ENCODE measurements around the gene CDH23. TPM values are rescaled to one million over a fixed set of nuclear protein-coding genes. Genes with fewer than 3 reads are reported as not detected.

CDH23 gene
- total RNA-seq, 2 donors from 2014 or later: 8.1 to 9.0 TPM

- H3K4me1 Mint-ChIP-seq: peaks cover 7% of the 10 kb centered on the region
- H3K9me3 ChIP-seq (ENCODE audit: control insufficient read depth, low read length, poor library complexity, severe bottlenecking): no peaks in the 10 kb centered on the region
- no peak overlapping the region for H3K4me3 Mint-ChIP-seq
- no peak for DNase-seq
- H3K27me3 Mint-ChIP-seq: no peaks in the 10 kb centered on the region
- peaks cover 3% of the 10 kb centered on the region for H3K36me3 Mint-ChIP-seq (ENCODE audit: low read depth)
- no peak overlapping the region for H3K27ac Mint-ChIP-seq
- ATAC-seq: no peak
Measured at GRCh38 chr10:71643904-71644303, 247.2 kb downstream of the CDH23 start.

- H3K9me3 ChIP-seq (ENCODE audit: control insufficient read depth, low read length, poor library complexity, severe bottlenecking): no peaks in the 10 kb centered on the region
- Mint-ChIP-seq H3K27me3 (no peaks in the 10 kb centered on the region), H3K36me3 (ENCODE audit: low read depth) (peaks cover 3% of the 10 kb centered on the region), H3K4me1 (peaks cover 10% of the 10 kb centered on the region), H3K4me3 (no peak overlapping the region), H3K27ac (no peak overlapping the region)
- DNase-seq: no peak
- ATAC-seq: no peak
Measured at GRCh38 chr10:71644307-71645180, 247.8 kb downstream of the CDH23 start.

GRCh38 chr10:71645185-71645584, 248.5 kb downstream of the CDH23 start:
- Mint-ChIP-seq H3K27ac (no peak overlapping the region), H3K36me3 (ENCODE audit: low read depth) (peaks cover 1% of the 10 kb centered on the region), H3K27me3 (no peaks in the 10 kb centered on the region), H3K4me3 (no peak overlapping the region), H3K4me1 (peaks cover 10% of the 10 kb centered on the region)
- ATAC-seq (no peak), DNase-seq (no peak)
- no peaks in the 10 kb centered on the region for H3K9me3 ChIP-seq (ENCODE audit: control insufficient read depth, low read length, poor library complexity, severe bottlenecking)

GRCh38 chr10:71646037-71646436, 249.3 kb downstream of the CDH23 start:
- Mint-ChIP-seq H3K27ac (no peak overlapping the region), H3K4me1 (peaks cover 8% of the 10 kb centered on the region), H3K36me3 (ENCODE audit: low read depth) (no peaks in the 10 kb centered on the region), H3K27me3 (no peaks in the 10 kb centered on the region), H3K4me3 (no peak overlapping the region)
- no peaks in the 10 kb centered on the region for H3K9me3 ChIP-seq (ENCODE audit: control insufficient read depth, low read length, poor library complexity, severe bottlenecking)
- DNase-seq: no peak
- ATAC-seq: no peak

DNA sequence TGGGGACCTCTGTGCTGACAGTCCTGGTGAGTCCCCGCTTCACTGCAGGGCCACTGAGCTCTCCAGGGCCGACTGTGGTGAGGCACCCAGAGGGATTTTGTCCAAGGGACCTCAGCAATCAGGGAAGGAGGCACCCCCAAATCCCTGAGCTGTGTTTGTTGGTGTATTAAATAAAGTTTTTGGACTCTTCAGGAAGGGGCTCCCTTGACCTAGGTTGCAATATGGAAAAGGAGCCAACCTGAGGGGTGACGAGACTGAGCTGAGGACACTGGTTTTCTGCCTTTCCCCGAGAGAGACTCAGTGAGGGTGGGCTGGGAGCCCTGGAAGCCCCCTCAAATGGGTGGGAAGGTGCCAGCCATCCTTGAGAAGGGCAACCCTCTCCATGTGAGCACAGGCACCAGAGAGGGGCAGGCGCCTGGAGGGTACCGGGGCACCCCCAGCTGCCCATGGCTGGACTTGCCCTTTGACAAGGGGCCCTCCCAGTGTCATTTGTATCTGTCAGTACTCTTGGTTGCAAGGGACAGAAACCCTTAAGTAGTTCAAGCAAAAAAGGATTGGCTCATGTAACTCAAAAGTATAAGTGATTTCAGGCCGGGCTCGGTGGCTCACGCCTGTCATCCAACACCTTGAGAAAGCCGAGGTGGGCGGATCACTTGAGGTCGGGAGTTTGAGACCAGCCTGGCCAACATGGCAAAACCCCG, 250.0 kb downstream of the CDH23 start:
- no peak for DNase-seq
- no peak for ATAC-seq
- H3K27me3 Mint-ChIP-seq: no peaks in the 10 kb centered on the region
- H3K4me3 Mint-ChIP-seq: no peak overlapping the region
- no peaks in the 10 kb centered on the region for H3K36me3 Mint-ChIP-seq (ENCODE audit: low read depth)
- H3K9me3 ChIP-seq (ENCODE audit: control insufficient read depth, low read length, poor library complexity, severe bottlenecking): no peaks in the 10 kb centered on the region
- no peak overlapping the region for H3K27ac Mint-ChIP-seq
- peaks cover 5% of the 10 kb centered on the region for H3K4me1 Mint-ChIP-seq

DNA sequence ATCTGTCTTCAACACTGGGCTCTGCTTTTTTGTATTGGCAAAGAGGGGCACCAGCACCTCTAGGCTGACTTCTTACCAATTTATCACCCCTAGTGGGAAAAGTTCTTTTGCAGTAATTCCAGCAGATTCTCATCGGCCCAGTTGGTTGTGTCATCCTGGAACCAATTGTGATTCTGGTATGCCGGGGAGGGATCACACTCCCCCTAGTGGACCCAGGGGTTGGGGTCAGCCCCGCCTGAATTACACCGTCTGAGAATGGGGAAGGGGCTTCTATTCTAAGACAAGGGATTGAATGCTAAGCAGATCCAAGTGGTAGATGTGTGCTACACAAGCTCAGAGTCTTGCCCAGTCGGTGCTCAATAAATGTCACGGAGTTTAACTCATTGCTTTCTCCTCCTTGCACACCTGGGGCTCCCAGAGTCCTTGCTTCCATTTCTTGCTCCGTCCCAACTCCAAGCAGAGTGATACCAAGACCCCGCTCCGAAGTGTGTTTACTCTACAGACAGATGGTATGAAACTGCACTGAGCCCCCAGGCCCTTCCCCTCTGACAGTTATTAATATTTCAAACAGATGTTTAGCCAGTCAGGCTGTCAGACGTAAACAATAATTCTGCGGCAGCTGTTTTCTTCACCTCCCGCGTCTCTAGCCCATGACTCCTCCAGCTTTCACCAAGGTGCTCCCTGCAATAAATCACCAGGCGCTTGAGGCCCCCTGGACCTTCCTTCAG, 251.0 kb downstream of the CDH23 start:
- H3K4me1 Mint-ChIP-seq: peaks cover 5% of the 10 kb centered on the region
- H3K9me3 ChIP-seq (ENCODE audit: control insufficient read depth, low read length, poor library complexity, severe bottlenecking): no peaks in the 10 kb centered on the region
- no peak for DNase-seq
- H3K27ac Mint-ChIP-seq: no peak overlapping the region
- no peaks in the 10 kb centered on the region for H3K36me3 Mint-ChIP-seq (ENCODE audit: low read depth)
- no peak for ATAC-seq
- no peak overlapping the region for H3K4me3 Mint-ChIP-seq
- H3K27me3 Mint-ChIP-seq: no peaks in the 10 kb centered on the region

GRCh38 chr10:71648254-71648932, 251.7 kb downstream of the CDH23 start:
- Mint-ChIP-seq H3K4me3 (no peak overlapping the region), H3K27ac (peak overlapping the region; percentile 67), H3K27me3 (no peaks in the 10 kb centered on the region), H3K4me1 (peaks cover 8% of the 10 kb centered on the region), H3K36me3 (ENCODE audit: low read depth) (no peaks in the 10 kb centered on the region)
- DNase-seq (no peak), ATAC-seq (no peak)
- H3K9me3 ChIP-seq (ENCODE audit: control insufficient read depth, low read length, poor library complexity, severe bottlenecking): no peaks in the 10 kb centered on the region

- no peaks in the 10 kb centered on the region for H3K9me3 ChIP-seq (ENCODE audit: control insufficient read depth, low read length, poor library complexity, severe bottlenecking)
- Mint-ChIP-seq H3K4me1 (peaks cover 8% of the 10 kb centered on the region), H3K27ac (peak overlapping the region; percentile 67), H3K27me3 (no peaks in the 10 kb centered on the region), H3K4me3 (no peak overlapping the region), H3K36me3 (ENCODE audit: low read depth) (no peaks in the 10 kb centered on the region)
- DNase-seq (no peak), ATAC-seq (no peak)
Measured at GRCh38 chr10:71648933-71649320, 252.2 kb downstream of the CDH23 start.

DNA sequence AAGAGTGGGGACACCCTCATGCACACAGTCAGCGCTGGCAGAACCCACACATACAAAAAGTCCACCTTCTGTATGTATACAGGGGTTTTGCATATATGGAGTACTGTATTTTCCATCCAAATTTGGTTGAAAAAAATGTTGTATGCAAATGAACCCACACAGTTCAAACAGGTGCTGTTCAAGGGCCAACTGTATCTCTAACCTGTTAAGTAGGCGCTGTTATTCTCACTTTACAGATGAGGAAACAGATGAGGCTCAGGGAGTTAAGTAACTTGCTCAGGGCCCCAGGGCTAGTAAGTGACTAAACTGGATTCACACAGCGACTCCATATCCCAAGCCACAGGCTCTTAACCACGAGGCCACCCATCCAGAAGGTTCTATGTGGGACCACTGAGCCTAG, 252.9 kb downstream of the CDH23 start:
- H3K9me3 ChIP-seq (ENCODE audit: control insufficient read depth, low read length, poor library complexity, severe bottlenecking): no peaks in the 10 kb centered on the region
- Mint-ChIP-seq H3K27ac (peak overlapping the region; percentile 67), H3K4me3 (no peak overlapping the region), H3K36me3 (ENCODE audit: low read depth) (no peaks in the 10 kb centered on the region), H3K27me3 (no peaks in the 10 kb centered on the region), H3K4me1 (peaks cover 8% of the 10 kb centered on the region)
- no peak for ATAC-seq
- DNase-seq: no peak

DNA sequence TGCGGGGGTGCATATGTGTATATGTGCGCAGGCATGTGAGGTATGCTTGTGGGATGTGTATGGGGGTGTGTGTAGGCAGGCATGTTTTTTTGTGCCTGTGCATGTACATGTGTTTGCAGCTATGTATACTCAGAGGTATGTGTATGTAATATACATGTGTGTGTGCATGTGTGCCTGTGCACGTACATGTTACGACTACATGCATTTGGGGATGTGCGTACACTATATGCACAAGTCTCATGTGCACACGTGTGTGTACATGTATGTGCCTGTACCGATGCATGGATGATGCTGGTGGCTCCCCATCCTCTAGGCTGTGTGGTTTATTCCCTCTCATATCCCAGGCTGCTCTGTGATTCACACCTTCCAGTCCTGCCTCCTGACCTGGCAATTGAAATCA, 253.7 kb downstream of the CDH23 start:
- DNase-seq (no peak), ATAC-seq (no peak)
- no peaks in the 10 kb centered on the region for H3K9me3 ChIP-seq (ENCODE audit: control insufficient read depth, low read length, poor library complexity, severe bottlenecking)
- H3K27me3 Mint-ChIP-seq: no peaks in the 10 kb centered on the region
- H3K36me3 Mint-ChIP-seq (ENCODE audit: low read depth): no peaks in the 10 kb centered on the region
- no peak overlapping the region for H3K27ac Mint-ChIP-seq
- peaks cover 12% of the 10 kb centered on the region for H3K4me1 Mint-ChIP-seq
- no peak overlapping the region for H3K4me3 Mint-ChIP-seq

DNA sequence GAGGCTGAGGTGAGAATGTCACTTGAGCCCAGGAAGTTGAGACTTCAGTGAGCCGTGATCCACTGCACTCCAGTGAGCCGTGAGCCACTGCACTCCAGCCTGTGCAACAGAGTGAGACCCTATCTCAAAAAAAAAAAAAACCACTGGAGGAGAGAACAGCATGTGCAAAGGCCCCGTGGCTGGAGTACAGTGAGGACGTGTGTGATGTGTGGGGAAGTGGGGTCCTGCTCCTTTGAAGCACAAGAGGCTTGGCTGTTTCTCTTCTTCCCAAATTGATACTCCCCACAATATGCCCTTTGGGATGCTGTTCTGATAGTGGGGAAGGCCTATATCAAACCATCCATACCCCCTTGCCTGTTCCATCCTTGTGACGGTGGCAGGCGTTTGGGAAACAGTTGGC, 254.7 kb downstream of the CDH23 start:
- no peak overlapping the region for H3K27ac Mint-ChIP-seq
- H3K27me3 Mint-ChIP-seq: no peaks in the 10 kb centered on the region
- H3K36me3 Mint-ChIP-seq (ENCODE audit: low read depth): no peaks in the 10 kb centered on the region
- DNase-seq (no peak), ATAC-seq (no peak)
- H3K4me3 Mint-ChIP-seq: no peak overlapping the region
- H3K9me3 ChIP-seq (ENCODE audit: control insufficient read depth, low read length, poor library complexity, severe bottlenecking): no peaks in the 10 kb centered on the region
- H3K4me1 Mint-ChIP-seq: peaks cover 14% of the 10 kb centered on the region

DNA sequence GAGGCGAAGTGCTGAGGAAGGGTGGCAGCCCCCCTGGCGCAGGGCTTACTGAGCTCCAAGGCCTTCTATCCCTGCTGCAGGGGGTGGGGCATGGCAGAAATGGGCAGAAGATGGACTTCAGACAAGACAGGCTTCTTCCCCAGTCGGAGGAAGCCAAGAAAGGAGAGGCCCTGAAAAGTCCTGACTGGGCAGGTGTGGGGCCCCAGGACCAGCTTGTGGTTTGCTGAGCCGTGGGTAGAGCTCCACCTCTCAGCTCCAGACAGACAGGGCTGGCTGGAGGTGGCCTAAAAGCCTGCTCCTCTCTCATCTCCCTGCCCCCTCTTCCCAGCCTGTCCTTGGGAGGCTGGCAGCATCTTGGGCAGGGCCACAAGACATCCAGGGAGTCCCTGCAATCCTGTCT, 255.2 kb downstream of the CDH23 start:
- no peak overlapping the region for H3K4me3 Mint-ChIP-seq
- no peak overlapping the region for H3K27ac Mint-ChIP-seq
- ATAC-seq: no peak
- peaks cover 15% of the 10 kb centered on the region for H3K4me1 Mint-ChIP-seq
- no peaks in the 10 kb centered on the region for H3K36me3 Mint-ChIP-seq (ENCODE audit: low read depth)
- H3K27me3 Mint-ChIP-seq: no peaks in the 10 kb centered on the region
- no peak for DNase-seq
- H3K9me3 ChIP-seq (ENCODE audit: control insufficient read depth, low read length, poor library complexity, severe bottlenecking): no peaks in the 10 kb centered on the region

GRCh38 chr10:71653044-71653443, 256.3 kb downstream of the CDH23 start:
- Mint-ChIP-seq H3K36me3 (ENCODE audit: low read depth) (no peaks in the 10 kb centered on the region), H3K4me3 (no peak overlapping the region), H3K27me3 (no peaks in the 10 kb centered on the region), H3K27ac (no peak overlapping the region), H3K4me1 (peaks cover 15% of the 10 kb centered on the region)
- no peaks in the 10 kb centered on the region for H3K9me3 ChIP-seq (ENCODE audit: control insufficient read depth, low read length, poor library complexity, severe bottlenecking)
- ATAC-seq (no peak), DNase-seq (no peak)

Measured in T-helper 17 cell (primary cell).